ENCODE measurements around the gene COQ7.

COQ7 gene
- total RNA-seq, result 21.4 reads per million, percentile 48 among the genes with 10 or more reads in this experiment

GRCh38 chr16:19067349-19068236 lies at the start of gene COQ7:
COQ7 (plus strand) TSS chr16:19067614; CDS start chr16:19067665, 51 bp downstream.
- DNase-seq, result peak; percentile 98

DNA sequence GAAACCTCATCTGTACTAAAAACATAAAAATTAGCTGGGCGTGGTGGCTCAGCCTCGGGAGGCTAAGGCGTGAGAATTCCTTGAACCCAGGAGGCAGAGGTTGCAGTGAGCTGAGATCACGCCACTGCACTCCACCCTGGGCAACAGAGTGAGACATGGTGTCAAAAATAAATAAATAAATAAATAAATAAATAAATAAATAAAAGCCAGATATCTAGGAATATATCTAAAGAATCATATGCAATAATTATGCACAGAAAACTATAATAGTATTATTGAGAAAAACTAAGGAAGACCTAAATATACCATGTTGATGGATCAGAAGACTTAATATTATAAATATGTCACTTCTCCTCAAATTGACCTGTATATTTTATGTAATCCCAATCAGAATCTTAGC lies 46.7 kb upstream of the COQ7 start:
- no peak for DNase-seq

DNA sequence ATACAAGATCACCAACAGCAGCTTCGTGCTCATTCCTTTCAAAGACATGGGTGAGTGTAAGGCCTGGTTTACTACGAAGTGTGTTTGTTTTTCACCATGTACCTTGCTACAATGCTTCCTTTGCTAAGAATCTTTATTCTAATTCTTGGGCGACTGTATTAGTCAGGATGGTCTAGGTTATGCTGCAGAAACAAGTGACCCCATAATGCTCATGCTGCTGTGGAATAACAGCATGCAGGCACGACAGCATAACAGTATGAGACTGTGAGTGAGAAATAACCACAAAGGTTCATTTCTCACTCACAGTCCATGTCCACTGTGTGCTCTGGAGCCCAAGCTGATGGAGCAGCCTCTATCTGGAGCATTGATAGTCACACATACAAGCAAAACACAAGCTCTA lies 45.7 kb upstream of the COQ7 start:
- no peak for DNase-seq

DNA sequence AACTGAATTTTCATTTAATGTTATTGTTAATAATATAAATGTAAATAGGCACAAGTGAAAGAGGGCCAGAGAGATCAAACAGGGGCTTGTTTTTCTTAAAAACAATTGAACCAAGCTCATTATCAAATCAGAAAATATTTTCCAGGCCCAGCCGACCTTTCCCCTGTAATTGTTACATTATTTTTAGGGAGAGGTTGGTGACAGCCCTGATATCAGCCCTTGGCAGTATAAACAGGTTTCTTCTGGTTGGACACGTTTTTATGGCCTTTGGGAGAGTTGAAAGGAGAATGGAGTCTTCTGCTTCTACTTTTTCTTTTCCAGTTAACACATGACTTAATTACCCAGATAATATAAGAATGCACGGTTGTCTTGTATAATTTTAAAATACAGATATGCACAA lies 40.0 kb upstream of the COQ7 start:
- DNase-seq, result no peak

- DNase-seq, result no peak
These were observed 37.4 kb upstream of the COQ7 start for GRCh38 chr16:19029980-19030379.

GRCh38 chr16:19031738-19032137 lies 35.7 kb upstream of the COQ7 start:
- no peak for DNase-seq

- no peak for DNase-seq
These were observed 33.7 kb upstream of the COQ7 start for GRCh38 chr16:19033761-19034160.

- DNase-seq, result no peak
These were observed 27.0 kb upstream of the COQ7 start for GRCh38 chr16:19040400-19040799.

GRCh38 chr16:19044769-19045168 lies 22.6 kb upstream of the COQ7 start:
- DNase-seq, result no peak

- no peak for DNase-seq
These were observed 21.4 kb upstream of the COQ7 start for GRCh38 chr16:19046062-19046461.

- DNase-seq, result no peak
These were observed 4.7 kb upstream of the COQ7 start for GRCh38 chr16:19062706-19063105.

DNA sequence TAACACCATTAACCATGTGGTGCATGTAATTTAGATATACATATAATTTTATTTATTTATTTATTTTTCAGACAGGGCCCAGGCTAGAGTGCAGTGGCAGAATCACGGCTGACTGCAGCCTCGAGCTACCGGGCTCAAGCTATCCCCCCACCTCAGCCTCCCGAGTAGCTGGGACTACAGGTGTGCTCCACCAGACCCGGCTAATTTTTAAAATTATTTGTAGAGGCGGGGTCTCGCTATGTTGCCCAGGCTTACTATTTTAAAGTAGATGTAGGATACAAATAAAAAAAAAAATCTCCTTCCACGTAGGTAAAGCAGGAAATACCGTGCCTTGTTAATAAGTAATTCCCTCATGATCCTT lies 446 bp upstream of the COQ7 start:
- no peak for DNase-seq

- DNase-seq, result no peak
These were observed 912 bp downstream of the COQ7 start for GRCh38 chr16:19068237-19068815.

GRCh38 chr16:19071811-19072777 lies 4.7 kb downstream of the COQ7 start:
- DNase-seq, result peak; percentile 20

DNA sequence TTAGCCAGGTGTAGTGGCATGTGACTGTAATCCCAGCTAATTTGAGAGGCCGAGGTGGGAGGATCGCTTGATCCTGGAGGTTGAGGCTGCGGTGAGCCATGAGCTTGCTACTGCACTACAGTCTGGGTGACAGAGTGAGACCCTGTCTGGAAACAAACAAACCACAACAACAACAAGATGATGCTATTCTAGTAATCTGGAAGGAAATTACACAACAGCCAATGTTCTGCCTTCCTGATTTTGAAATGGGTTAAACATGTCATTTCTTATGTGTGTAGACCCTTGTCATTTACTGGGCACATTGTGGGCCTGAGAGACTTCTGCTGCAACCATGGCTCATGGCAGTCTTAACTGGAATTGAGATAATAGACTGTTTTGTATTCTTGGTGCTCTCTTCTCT lies 5.9 kb downstream of the COQ7 start:
- DNase-seq, result no peak

GRCh38 chr16:19073863-19074262 lies 6.4 kb downstream of the COQ7 start:
- DNase-seq, result no peak

- no peak for DNase-seq
These were observed 8.1 kb downstream of the COQ7 start for GRCh38 chr16:19075511-19075910.

GRCh38 chr16:19077879-19078278 lies 10.5 kb downstream of the COQ7 start:
- DNase-seq, result no peak

DNA sequence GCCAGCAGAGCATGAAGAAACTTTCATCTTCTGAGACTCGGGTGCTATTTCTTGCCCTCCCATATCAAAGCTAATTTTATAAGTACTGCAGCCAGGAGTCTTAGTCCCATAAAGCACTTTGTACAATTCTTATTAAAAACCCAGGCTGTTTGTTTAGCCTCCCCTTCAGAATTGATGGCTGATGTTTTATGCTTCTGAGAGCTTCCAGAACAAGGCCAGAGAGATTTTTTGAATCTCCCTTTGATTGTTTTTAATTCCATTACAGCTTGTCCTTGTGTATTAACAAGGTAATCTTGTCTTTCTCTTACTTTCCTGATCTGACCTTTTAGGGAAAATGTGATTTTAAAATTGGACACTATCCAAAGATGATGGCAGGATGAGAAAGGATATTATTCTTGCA lies 16.3 kb downstream of the COQ7 start:
- no peak for DNase-seq

DNA sequence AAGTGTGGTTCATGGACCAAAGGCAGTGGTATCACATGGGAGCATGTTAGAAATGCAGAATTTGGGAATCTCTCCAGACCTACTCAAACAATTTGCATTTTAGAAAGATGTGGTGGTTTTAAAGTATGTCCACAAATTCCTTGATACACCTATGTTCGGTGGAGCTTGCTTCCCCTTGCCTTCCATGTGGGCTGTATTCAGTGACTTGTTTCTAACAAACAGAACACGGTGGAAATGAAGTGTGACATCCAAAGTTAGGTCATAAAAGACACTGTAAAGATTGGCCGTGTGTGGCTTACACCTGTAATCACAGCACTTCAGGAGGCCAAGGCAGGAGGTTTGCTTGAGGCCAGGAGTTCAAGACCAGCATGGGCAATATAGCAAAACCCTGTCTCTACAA lies 16.7 kb downstream of the COQ7 start:
- no peak for DNase-seq

DNA sequence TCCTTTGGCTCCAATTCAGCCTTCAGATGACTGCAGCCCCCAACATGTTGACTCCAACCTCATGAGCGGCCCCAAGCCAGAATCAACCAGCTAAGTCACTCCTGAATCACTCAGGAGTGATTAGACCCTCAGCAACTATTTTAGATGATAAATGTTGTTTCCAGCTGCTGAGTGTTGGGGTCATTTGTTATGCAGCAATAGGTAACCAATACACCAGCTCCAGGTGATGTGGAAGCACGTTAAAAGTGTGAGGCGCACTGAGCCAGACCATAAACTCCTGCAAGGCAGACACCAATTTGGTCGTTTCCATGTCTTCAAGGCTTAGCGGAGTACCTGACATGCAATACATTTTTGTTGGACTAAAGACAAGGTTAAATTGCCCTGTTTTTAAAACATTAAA lies 17.5 kb downstream of the COQ7 start:
- no peak for DNase-seq

DNA sequence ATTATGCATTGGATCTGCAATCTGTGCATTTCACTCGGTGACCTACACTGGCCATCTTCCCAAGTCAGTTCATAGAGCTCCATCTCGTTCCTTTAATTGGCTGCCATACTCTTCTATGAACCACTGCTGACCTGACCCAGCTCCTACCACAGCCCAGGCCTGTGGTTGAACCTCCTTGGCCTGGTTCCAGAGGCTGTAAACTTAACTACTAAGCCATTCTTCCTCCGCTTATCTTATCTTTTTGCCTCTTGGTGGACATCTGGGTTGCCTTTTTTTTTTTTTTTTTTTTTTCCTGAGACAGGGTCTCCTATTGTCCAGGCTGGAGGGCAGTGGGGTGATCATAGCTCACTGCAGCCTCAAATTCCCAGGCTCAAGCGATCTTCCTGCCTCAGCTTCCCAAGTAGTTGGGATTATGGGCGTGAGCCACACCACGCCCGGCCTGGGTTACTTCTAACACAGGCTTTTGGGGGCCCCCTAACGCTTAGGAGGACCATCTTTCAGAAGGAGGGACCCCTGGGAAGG lies 18.3 kb downstream of the COQ7 start:
- DNase-seq, result no peak
